ENCODE results near the gene ABHD11. TPM values are rescaled to one million over a fixed set of nuclear protein-coding genes. Genes with fewer than 3 reads are reported as not detected.

Gene ABHD11
- total RNA-seq, 1 donor from 2014 or later = 16.4 TPM

GRCh38 chr7:73769481-73770001, 30.9 kb upstream of the ABHD11 start:
- Mint-ChIP-seq H3K4me1 (ENCODE audit: unreplicated experiment) (peaks cover 3% of the 10 kb centered on the region), H3K27me3 (ENCODE audit: unreplicated experiment) (peaks cover 8% of the 10 kb centered on the region), H3K27ac (ENCODE audit: unreplicated experiment) (no peak overlapping the region), H3K9me3 (ENCODE audit: unreplicated experiment) (no peaks in the 10 kb centered on the region), H3K36me3 (ENCODE audit: low read depth, unreplicated experiment) (peaks cover 4% of the 10 kb centered on the region), H3K4me3 (ENCODE audit: unreplicated experiment) (no peak overlapping the region)
- DNase-seq (ENCODE audit: low spot score) = no peak
- TF ChIP-seq CTCF (IDR thresholded peaks at IDR 0.05; ENCODE audit: unreplicated experiment) = no peak

DNA sequence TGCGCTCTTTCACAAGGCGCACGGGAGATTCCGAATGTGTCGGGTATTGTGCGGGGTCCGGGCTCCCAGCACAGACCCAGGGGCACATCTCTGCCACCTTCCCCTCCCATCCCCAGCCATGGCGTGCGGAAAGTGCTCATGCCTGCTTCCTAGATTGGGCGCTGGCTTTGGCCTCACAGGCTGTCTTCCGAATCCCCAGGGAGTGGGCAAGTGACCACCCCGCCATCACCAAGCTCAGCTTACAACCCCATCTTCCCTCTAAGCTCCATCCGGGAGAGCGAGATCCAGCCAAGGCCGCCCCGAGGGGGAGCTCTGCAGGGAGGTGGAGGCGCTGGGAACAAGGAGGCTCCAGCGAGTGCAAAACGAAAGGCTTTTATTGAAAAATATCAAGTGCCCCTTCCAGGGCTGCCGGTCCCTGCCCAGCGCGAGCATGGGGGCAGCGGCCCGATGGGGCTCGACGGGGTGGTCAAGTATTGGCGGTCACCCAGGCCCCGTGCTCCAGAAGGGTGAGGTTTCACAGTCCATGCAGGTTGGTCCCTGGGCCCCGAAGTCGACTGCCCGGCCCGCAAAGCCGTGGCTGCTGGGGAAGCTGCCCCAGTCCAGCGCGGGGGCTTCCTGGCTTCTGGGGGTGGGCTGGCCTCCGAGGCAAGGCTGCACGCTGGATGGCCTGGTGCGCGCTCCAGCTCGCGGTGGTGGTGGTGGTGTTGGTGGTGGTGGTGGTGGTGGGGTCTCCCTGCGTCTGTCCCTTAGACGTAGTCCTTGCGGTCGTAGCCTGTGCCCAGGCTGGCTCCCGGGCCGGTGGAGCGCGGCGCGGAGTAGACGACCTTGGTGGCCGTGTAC, 30.3 kb upstream of the ABHD11 start:
- peaks cover 8% of the 10 kb centered on the region for H3K27me3 Mint-ChIP-seq (ENCODE audit: unreplicated experiment)
- TF ChIP-seq CTCF (IDR thresholded peaks at IDR 0.05; ENCODE audit: unreplicated experiment) = no peak
- peaks cover 3% of the 10 kb centered on the region for H3K4me1 Mint-ChIP-seq (ENCODE audit: unreplicated experiment)
- H3K9me3 Mint-ChIP-seq (ENCODE audit: unreplicated experiment) = no peaks in the 10 kb centered on the region
- H3K27ac Mint-ChIP-seq (ENCODE audit: unreplicated experiment) = no peak overlapping the region
- peak overlapping the region; percentile 65 for H3K4me3 Mint-ChIP-seq (ENCODE audit: unreplicated experiment)
- H3K36me3 Mint-ChIP-seq (ENCODE audit: low read depth, unreplicated experiment) = peaks cover 4% of the 10 kb centered on the region
- DNase-seq (ENCODE audit: low spot score) = no peak

GRCh38 chr7:73766556-73767229, 28.1 kb upstream of the ABHD11 start:
- no peak overlapping the region for H3K27ac Mint-ChIP-seq (ENCODE audit: unreplicated experiment)
- peaks cover 6% of the 10 kb centered on the region for H3K4me1 Mint-ChIP-seq (ENCODE audit: unreplicated experiment)
- peaks cover 6% of the 10 kb centered on the region for H3K27me3 Mint-ChIP-seq (ENCODE audit: unreplicated experiment)
- peaks cover 4% of the 10 kb centered on the region for H3K36me3 Mint-ChIP-seq (ENCODE audit: low read depth, unreplicated experiment)
- TF ChIP-seq CTCF (IDR thresholded peaks at IDR 0.05; ENCODE audit: unreplicated experiment) = no peak
- no peak overlapping the region for H3K4me3 Mint-ChIP-seq (ENCODE audit: unreplicated experiment)
- no peak for DNase-seq (ENCODE audit: low spot score)
- no peaks in the 10 kb centered on the region for H3K9me3 Mint-ChIP-seq (ENCODE audit: unreplicated experiment)

GRCh38 chr7:73762659-73762999, 24.0 kb upstream of the ABHD11 start:
- Mint-ChIP-seq H3K27me3 (ENCODE audit: unreplicated experiment) (peaks cover 9% of the 10 kb centered on the region), H3K27ac (ENCODE audit: unreplicated experiment) (no peak overlapping the region), H3K4me3 (ENCODE audit: unreplicated experiment) (no peak overlapping the region), H3K9me3 (ENCODE audit: unreplicated experiment) (no peaks in the 10 kb centered on the region), H3K36me3 (ENCODE audit: low read depth, unreplicated experiment) (peaks cover under 1% of the 10 kb centered on the region), H3K4me1 (ENCODE audit: unreplicated experiment) (peaks cover 3% of the 10 kb centered on the region)
- no peak for DNase-seq (ENCODE audit: low spot score)
- no peak for TF ChIP-seq CTCF (IDR thresholded peaks at IDR 0.05; ENCODE audit: unreplicated experiment)
